ENCODE measurements around the gene EGFL6. TPM values are rescaled to one million over a fixed set of nuclear protein-coding genes. Genes with fewer than 3 reads are reported as not detected.

EGFL6 gene
- total and polyA plus RNA-seq, 3 donors from 2014 or later: 0.56 to 2.1 (median 1.7) TPM

DNA sequence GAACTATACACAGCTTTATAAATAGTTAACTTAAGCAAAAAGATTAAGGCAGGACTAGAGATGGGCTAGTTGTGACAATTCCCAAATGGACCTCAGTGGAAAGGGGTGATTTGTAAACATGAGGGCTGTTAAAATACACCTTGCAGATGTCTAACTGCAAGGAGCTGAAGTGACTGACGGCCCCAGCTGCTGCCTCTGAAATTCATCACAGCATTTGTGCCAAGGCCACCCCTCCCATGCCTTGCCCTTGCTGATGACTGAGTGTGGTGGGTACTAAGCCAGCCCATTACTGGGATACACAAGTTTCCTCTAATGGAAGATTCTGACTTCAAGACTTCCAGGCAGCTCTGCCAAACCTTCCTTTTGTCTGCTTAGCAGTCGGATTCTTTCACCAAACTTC is 23.7 kb upstream of the EGFL6 start:
- H3K9me3 ChIP-seq: no peaks in the 10 kb centered on the region
- no peak for DNase-seq
- intact Hi-C loops (cut with DNase I; ENCODE audit: low total_unique reads): no loop called here
- H3K4me3 ChIP-seq: no peak overlapping the region
- TF ChIP-seq, protein P1, sequence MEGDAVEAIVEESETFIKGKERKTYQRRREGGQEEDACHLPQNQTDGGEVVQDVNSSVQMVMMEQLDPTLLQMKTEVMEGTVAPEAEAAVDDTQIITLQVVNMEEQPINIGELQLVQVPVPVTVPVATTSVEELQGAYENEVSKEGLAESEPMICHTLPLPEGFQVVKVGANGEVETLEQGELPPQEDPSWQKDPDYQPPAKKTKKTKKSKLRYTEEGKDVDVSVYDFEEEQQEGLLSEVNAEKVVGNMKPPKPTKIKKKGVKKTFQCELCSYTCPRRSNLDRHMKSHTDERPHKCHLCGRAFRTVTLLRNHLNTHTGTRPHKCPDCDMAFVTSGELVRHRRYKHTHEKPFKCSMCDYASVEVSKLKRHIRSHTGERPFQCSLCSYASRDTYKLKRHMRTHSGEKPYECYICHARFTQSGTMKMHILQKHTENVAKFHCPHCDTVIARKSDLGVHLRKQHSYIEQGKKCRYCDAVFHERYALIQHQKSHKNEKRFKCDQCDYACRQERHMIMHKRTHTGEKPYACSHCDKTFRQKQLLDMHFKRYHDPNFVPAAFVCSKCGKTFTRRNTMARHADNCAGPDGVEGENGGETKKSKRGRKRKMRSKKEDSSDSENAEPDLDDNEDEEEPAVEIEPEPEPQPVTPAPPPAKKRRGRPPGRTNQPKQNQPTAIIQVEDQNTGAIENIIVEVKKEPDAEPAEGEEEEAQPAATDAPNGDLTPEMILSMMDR (IDR thresholded peaks at IDR 0.05): no peak
- TF ChIP-seq POLR2A (IDR thresholded peaks at IDR 0.05): no peak
- no peaks in the 10 kb centered on the region for H3K36me3 ChIP-seq (ENCODE audit: low read depth, missing control alignments)
- no peaks in the 10 kb centered on the region for H3K4me1 ChIP-seq
- 70 to 86% methylated on average over 1 to 2 of the region's 2 CpGs for WGBS, 2 donors
- no peaks in the 10 kb centered on the region for H3K27me3 ChIP-seq
- H3K27ac ChIP-seq: no peak overlapping the region

DNA sequence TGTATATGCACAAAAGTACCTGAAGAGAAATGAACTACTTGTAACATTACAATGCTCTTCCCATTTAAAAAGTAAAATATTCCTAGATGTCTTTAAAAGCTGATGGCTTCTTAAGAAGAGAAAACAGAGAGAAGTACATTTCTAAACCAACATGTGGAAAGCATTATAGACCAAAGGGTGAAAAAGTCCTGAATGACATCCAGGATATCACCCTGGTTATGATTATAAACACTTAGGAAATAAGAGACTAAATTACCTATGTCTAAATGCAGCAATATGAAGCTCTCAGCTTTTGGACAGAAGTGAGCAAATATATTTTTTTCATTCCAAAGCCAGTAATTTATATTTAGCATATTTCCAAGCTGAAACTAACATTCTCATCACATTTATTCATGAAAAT is 21.7 kb upstream of the EGFL6 start:
- no peaks in the 10 kb centered on the region for H3K36me3 ChIP-seq (ENCODE audit: low read depth, missing control alignments)

DNA sequence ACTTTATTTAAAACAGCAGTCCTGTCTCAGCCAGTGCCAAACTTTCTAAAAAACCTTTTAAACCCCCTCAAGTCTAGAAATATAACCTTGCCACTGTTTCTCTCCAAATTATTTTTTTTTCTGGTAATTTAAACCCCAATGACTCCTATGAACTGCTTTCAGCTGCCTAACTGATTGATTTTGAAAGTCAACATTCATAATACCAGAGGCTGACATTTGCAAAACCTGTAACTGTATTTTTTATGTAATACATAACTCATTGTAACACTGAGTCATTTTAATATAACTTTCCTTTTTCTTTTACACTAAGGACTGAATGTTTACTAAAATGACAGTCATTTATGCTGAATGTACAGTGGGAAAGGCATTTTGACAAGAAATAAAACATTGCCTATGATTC is 19.1 kb upstream of the EGFL6 start:
- Histone ChIP-seq H3K4me1 (no peaks in the 10 kb centered on the region), H3K4me3 (no peak overlapping the region), H3K27me3 (no peaks in the 10 kb centered on the region), H3K27ac (no peak overlapping the region), H3K9me3 (no peaks in the 10 kb centered on the region), H3K36me3 (ENCODE audit: low read depth, missing control alignments) (no peaks in the 10 kb centered on the region)
- no peak for DNase-seq
- TF ChIP-seq POLR2A (IDR thresholded peaks at IDR 0.05): no peak
- TF ChIP-seq, protein P1 (IDR thresholded peaks at IDR 0.05): no peak
- intact Hi-C loops (cut with DNase I; ENCODE audit: low total_unique reads): no loop called here

More for the DNA sequence above, 21.7 kb upstream of the EGFL6 start:
- Histone ChIP-seq H3K27me3 (no peaks in the 10 kb centered on the region), H3K27ac (no peak overlapping the region), H3K9me3 (no peaks in the 10 kb centered on the region), H3K4me1 (no peaks in the 10 kb centered on the region), H3K4me3 (no peak overlapping the region)
- intact Hi-C loops (cut with DNase I; ENCODE audit: low total_unique reads): no loop called here
- no peak for DNase-seq
- no peak for TF ChIP-seq POLR2A (IDR thresholded peaks at IDR 0.05)
- TF ChIP-seq, protein P1 (IDR thresholded peaks at IDR 0.05): no peak

DNA sequence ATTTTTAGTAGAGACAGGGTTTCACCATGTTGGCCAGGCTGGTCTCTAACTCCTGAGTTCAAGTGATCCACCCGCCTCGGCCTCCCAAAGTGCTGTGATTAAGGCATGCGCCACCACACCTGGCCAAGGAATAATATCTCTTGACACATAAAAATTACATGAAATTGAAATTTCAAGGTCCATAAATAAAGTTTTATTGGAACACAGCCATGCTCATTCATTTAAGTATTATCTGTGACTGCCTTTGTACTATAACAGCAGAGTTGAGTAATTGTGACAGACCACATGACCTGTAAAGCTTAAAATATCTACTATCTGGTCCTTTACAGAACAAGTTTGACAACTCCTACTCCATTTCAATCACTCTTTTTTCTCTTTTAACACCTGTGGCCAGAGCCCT is 17.8 kb upstream of the EGFL6 start:
- intact Hi-C loops (cut with DNase I; ENCODE audit: low total_unique reads): no loop called here
- Histone ChIP-seq H3K36me3 (ENCODE audit: low read depth, missing control alignments) (no peaks in the 10 kb centered on the region), H3K4me1 (no peaks in the 10 kb centered on the region), H3K27ac (no peak overlapping the region), H3K4me3 (no peak overlapping the region), H3K27me3 (no peaks in the 10 kb centered on the region), H3K9me3 (no peaks in the 10 kb centered on the region)
- no peak for DNase-seq
- WGBS, 2 donors: 96 to 100% methylated on average over 3 of the region's 3 CpGs
- TF ChIP-seq, protein P1 (IDR thresholded peaks at IDR 0.05): no peak
- TF ChIP-seq POLR2A (IDR thresholded peaks at IDR 0.05): no peak

DNA sequence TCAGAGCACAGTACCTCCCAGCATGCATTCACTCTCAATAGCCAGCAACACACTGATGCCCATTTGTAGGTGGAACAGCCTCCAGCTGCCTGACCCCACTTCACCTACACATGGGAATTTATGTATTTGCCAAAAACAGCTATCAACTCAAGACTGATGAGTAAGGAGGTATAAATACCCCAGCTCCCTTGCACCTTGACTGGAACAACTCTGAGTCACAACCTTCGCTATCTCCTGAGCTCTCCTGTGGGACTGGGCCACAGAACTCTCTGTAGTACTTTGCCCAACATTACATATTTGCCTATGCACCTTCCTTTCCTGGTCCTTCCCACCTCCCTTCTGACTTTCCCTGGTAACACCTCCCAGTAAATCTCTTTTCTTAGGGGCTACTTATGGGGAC is 16.5 kb upstream of the EGFL6 start:
- H3K4me1 ChIP-seq: no peaks in the 10 kb centered on the region
- no peaks in the 10 kb centered on the region for H3K27me3 ChIP-seq
- H3K9me3 ChIP-seq: no peaks in the 10 kb centered on the region
- no peak overlapping the region for H3K27ac ChIP-seq
- intact Hi-C loops (cut with DNase I; ENCODE audit: low total_unique reads): no loop called here
- 90 to 100% methylated on average over 1 of the region's 1 CpG for WGBS, 2 donors
- DNase-seq: no peak
- no peak for TF ChIP-seq POLR2A (IDR thresholded peaks at IDR 0.05)
- TF ChIP-seq, protein P1 (IDR thresholded peaks at IDR 0.05): no peak
- no peak overlapping the region for H3K4me3 ChIP-seq
- no peaks in the 10 kb centered on the region for H3K36me3 ChIP-seq (ENCODE audit: low read depth, missing control alignments)

Measured in testis (tissue), 3 donors.